Fibroblast of skin of right quadriceps (primary cell): ENCODE data around the gene EHMT1.
"Not testable (repeated sequence)": the region's sequence is repeated elsewhere in the genome, so short reads cannot be mapped to it uniquely, and the experiment has no call there.

Experiments
- DNase-seq: peaks from one replicate; pipeline ENCODE4 v3.0.0-alpha.2; 2013

The EHMT1 gene

DNA sequence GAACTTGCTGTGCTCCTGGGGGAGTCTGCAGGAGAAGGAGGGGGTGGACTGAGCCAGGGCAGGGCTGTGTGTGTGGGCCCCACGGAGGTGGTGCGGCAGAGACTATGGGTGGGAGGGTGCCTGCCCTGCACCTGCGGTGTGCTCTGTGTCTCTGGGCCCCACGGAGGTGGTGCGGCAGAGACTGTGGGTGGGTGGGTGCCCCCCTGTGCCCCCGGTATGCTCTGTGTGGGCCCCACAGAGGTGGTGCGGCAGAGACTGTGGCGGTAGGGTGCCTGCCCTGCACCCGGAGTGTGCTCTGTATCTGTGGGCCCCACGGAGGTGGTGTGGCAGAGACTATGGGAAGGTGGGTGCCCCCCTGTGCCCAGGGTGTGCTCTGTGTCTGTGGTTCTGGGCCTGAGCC, 103.7 kb downstream of the EHMT1 start:
- DNase-seq, result no peak

GRCh38 chr9:137723356-137723755, 104.6 kb downstream of the EHMT1 start:
- not testable (repeated sequence) for DNase-seq

DNA sequence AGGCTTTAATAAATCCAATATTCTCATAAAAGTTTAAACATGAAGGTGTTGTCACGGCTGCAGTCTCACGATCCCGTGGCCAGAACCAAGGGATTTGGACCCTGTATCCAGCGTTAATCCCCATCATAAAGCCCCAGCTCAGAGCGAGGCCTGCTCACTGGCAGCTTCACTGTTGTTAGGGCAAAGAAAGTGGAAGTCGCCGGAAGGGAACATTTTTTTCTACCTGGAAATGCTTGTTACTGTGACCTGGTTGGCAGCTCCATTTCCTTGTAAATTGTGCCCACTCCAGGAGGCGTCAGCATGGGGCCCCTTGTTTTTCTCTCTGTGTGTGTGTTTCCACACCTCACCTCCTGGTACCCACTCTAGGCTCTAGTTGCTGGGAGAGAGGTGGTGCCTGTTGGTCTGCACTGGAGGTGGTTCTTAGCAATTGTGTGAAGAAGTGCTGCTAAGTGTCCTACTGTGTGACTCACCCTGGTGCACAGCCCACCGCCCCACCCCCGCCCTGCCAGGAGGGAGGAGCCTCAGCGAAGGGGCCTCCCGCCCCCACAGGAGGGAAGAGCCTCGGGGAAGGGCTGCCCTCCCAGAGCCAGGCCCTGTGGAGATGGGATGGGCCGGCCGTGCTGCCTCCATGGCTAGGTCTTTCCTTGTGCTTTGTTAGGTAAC, 105.1 kb downstream of the EHMT1 start:
- DNase-seq, result peak; percentile 43

- DNase-seq, result no peak
Observed at GRCh38 chr9:137724818-137725240, 106.0 kb downstream of the EHMT1 start.

DNA sequence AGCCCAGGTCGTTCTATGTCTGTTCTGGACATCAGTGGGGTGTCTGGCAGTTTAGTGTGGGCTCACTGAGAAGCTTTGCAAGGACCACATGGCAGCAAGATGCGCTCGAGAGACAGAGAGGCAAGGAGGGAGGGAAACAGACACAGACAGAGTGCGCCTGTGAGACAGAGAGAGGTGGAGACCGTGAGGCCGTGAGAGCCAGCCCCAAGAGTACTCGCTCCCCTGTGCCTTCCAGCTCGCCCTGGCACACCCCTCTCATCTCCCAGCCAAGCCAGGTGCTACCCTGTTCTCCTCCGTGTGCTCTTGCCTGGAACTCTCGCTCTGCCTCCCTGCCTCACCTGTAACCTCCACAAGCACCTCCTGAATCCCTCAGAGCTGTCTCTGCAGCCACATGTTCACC, 106.8 kb downstream of the EHMT1 start:
- DNase-seq, result no peak

DNA sequence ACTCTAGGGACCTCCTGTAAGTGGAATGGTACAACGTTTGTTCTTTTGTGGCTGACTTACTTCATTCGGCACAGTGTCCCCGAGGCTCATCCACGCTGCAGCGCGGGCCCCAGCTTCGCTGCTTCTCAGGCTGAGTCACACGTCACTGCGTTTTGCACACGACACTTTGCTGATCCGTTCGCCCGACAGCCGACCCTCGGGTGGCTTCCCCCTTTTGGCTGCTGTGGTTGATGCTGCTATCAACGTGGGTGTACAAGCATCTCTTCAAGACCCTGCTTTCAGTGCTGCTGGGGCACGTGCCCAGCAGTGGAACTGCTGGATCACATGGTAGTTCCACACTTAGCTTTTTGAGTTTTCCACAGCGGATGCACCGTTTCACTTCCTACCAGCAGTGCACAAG, 107.5 kb downstream of the EHMT1 start:
- DNase-seq, result not testable (repeated sequence)

- DNase-seq, result no peak
Observed at GRCh38 chr9:137726764-137727163, 108.0 kb downstream of the EHMT1 start.

DNA sequence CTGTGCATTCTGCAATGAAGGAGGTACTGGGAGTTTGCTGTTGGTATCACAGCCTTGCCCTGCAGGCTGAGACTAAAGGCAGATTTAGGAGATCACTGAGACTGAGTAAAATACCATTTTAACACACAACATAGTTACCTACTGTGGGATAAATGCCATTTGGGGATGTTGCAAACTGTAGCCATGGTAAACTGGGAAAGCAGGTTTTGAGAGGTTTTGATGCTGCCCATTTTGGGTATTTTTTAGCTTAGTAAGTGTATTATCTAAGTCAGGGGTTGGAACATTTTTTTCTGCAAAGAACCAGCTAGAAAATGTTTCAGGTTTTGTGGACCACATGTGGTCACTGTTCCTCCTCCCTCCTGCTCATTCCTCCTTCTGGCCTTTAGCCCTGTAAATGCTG, 108.9 kb downstream of the EHMT1 start:
- no peak for DNase-seq

GRCh38 chr9:137728444-137729311, 109.9 kb downstream of the EHMT1 start:
- DNase-seq, result no peak

DNA sequence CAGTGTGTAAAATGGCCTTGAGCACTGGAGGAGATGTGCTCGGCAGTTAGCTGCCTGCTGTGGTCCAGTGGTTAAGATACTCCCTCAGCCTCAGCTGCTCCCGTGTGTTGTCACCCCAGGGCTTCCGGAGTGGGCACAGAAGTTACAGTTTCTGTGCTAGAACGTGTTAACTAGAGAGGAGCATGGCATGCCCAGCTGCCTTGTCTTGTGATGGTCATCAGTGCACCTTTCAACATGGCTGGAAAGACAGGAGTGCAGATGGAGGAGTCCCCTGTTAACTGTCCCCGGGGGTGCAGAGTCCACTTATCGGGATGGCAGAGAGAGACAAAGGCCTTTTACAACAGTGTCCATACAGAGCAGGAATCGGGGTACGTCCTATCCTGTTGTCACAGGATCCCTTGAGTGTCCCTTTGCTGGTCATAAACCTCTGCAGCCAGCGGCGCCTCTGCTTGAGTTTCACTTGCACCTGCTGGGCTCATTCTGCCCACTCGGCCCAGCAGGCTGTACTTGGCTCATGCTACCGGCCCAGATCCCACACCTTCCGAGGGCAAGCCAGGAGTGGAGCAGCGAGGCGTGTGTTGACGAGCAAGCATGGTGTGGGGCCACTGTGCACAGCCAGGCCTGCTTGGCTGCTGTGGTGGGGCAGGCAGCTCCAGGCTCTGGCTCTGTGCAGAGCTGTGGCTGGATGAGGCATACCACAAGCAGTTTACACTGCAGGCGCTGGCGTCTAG, 112.6 kb downstream of the EHMT1 start:
- no peak for DNase-seq

GRCh38 chr9:137731947-137732813, 113.4 kb downstream of the EHMT1 start:
- no peak for DNase-seq

- DNase-seq, result no peak
Observed at GRCh38 chr9:137733429-137733828, 114.6 kb downstream of the EHMT1 start.

- no peak for DNase-seq
Observed at GRCh38 chr9:137734181-137734580, 115.4 kb downstream of the EHMT1 start.

- DNase-seq, result not testable (repeated sequence)
Observed at GRCh38 chr9:137738182-137738696, 119.4 kb downstream of the EHMT1 start.

DNA sequence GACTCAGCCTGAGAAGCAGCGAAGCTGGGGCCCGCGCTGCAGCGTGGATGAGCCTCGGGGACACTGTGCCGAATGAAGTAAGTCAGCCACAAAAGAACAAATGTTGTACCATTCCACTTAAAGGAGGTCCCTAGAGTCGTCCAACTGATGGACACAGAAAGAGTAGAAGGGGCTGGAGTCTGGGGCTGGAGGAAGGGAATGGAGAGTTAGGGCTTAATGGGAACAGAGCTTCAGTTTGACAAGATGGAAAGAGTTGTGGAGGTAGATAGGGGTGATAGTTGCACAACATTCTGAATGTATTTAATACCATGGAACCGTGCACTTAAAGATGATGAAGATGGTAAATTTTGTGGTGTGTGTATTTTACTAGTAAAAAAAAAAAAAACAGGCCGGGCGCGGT, 119.9 kb downstream of the EHMT1 start:
- no peak for DNase-seq

DNA sequence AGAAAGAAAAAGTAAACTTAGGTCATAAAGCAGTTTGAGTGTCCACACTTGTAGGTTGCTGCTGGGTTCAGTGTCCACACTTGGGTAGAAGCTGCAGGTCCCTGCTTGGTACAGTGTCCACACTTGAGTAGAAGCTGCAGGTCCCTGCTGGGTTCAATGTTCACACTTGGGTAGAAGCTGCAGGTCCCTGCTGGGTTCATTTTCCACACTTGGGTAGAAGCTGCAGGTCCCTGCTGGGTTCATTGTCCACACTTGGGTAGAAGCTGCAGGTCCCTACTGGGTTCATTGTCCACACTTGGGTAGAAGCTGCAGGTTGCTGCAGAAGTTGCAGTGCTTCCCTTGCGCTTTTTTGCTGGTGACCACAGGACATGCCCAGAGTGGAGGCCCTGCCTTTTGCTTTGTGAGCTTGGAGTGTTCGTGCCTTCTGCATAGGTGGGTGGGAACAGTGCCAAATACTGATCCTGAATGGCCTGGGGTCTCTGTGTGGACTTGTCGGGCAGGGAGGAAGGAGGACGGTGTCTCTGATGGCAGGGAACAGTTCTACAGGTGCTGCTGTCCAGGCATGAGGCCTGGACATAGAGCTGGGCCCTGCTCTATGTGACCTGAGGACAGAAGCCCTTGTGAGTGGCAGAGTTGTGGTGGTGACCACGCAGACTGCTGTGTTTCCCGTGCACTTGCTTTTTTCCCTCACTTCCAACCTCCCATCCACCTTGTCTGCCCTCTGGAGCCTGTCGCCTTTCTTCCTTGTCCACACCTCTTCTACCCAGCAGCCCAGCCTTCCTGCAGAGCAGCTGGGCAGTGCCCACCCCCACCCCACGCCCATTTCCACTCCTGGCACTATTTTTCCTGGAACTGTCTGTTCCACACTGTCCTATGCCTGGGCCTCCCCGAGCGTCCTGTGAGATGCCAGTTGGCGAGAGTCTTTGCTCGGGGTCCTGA, 120.8 kb downstream of the EHMT1 start:
- no peak for DNase-seq

DNA sequence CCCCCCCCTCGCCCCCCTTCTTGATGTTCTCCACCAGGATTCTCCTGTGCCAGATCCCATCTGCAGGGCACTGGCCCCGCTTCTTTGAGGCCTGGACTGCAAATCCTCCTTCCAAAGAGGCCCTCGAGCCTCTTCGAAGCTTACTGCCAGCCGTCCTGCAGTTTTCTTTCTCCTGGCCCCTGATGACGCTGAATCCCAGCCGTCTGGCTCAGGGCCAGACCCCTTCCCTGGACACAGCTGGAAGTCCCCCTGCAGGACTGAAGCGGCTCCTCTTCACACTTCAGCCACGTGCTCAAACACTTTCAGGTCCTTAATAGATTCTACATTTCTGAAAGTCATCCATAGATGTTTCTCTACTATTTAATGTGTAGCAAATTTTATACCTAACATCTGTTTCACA, 121.5 kb downstream of the EHMT1 start:
- DNase-seq, result peak; percentile 58

- no peak for DNase-seq
Observed at GRCh38 chr9:137741330-137741729, 122.5 kb downstream of the EHMT1 start.

DNA sequence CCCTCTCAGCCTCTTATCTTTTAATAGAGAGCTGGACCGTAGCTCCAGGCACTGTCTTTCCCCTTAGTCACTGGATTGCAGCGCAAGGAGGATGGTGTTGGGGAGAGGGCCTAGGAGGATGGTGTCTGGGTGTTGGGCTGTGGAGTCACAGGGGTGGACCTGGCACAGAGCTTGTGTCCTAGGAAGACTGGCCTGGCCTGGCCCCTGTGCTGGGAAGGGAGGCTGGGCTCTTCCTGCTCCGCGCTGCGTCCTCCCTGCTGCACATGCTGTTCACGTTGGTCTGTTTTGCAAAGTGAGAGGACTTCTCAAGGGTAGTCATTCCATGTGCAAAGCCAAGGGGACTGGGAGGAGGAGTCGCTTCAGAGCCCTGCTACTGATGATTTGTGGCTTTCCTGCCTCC, 123.9 kb downstream of the EHMT1 start:
- no peak for DNase-seq

DNA sequence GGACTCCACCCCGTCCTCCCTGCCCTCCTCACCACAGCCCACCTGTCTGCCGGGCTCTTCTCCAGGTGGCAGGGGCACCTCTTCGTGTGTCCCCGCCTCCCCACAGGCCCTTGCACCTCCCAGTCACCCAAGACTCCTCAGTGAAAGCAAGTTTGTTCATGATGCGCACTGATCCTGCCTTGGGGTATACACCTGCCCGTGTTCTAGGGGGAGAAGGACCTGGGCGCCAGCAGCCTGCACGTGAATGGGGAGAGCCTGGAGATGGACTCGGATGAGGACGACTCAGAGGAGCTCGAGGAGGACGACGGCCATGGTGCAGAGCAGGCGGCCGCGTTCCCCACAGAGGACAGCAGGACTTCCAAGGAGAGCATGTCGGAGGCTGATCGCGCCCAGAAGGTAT, 124.9 kb downstream of the EHMT1 start:
- no peak for DNase-seq

GRCh38 chr9:137744632-137745183, 125.9 kb downstream of the EHMT1 start:
- no peak for DNase-seq
